SK-N-SH treated with all-trans-retinoic acid at 6 μM for 48 hours (cell line): ENCODE data around the gene SORCS2.

ENCODE experiments used
- ATAC-seq: fragments of 200-7000 bp; cut with Tn5 transposase; 3 replicates; pipeline ENCODE4 v1.9.1; 2020; ENCODE audit warnings: mild to moderate bottlenecking, moderate library complexity
- ARNTL ChIP-seq: fragments of 450-650 bp; formaldehyde crosslinking; IDR thresholded peaks from 2 replicates; pipeline ENCODE4 v1.5.0; 2020; ENCODE audit warnings: low read depth, mild to moderate bottlenecking, moderate library complexity, borderline replicate concordance
- BACH2 ChIP-seq: fragments of 250-450 bp; sonication (Bioruptor Pico); IDR thresholded peaks from 2 replicates; pipeline ENCODE4 v1.9.0; 2021; ENCODE audit warnings: mild to moderate bottlenecking, borderline replicate concordance
- CREB5 ChIP-seq: fragments of 250-450 bp; sonication (Bioruptor Pico); IDR thresholded peaks from 2 replicates; pipeline ENCODE4 v1.5.1; 2020; ENCODE audit warnings: low read depth, mild to moderate bottlenecking, moderate library complexity
- CSDC2 ChIP-seq: fragments of 250-450 bp; sonication (Bioruptor Pico); IDR thresholded peaks from 2 replicates; pipeline ENCODE4 v1.5.0; 2020; ENCODE audit warnings: mild to moderate bottlenecking, moderate library complexity
- CSRNP3 ChIP-seq: fragments of 250-450 bp; sonication (Bioruptor Pico); IDR thresholded peaks from 2 replicates; pipeline ENCODE4 v1.5.1; 2021; ENCODE audit warnings: mild to moderate bottlenecking, moderate library complexity
- ESRRG ChIP-seq: fragments of 250-450 bp; sonication (Bioruptor Pico); IDR thresholded peaks from 2 replicates; pipeline ENCODE4 v1.6.1; 2021; ENCODE audit warnings: mild to moderate bottlenecking
- GLIS3 ChIP-seq: fragments of 250-450 bp; sonication (Bioruptor Pico); IDR thresholded peaks from 2 replicates; pipeline ENCODE4 v1.5.0; 2020; ENCODE audit warnings: mild to moderate bottlenecking, moderate library complexity
- OSR1 ChIP-seq: fragments of 250-450 bp; sonication (Bioruptor Pico); IDR thresholded peaks from 2 replicates; pipeline ENCODE4 v1.8.0; 2022; ENCODE audit warnings: moderate library complexity, mild to moderate bottlenecking, inconsistent platforms
- PPARA ChIP-seq: fragments of 250-450 bp; sonication (Bioruptor Pico); IDR thresholded peaks from 2 replicates; pipeline ENCODE4 v1.5.0; 2020; ENCODE audit warnings: mild to moderate bottlenecking, borderline replicate concordance
- RARB ChIP-seq: fragments of 250-450 bp; sonication (Bioruptor Pico); IDR thresholded peaks from 2 replicates; pipeline ENCODE4 v1.8.0; 2021; ENCODE audit warnings: mild to moderate bottlenecking, moderate library complexity
- TOX ChIP-seq: fragments of 250-450 bp; sonication (Bioruptor Pico); IDR thresholded peaks from 2 replicates; pipeline ENCODE4 v1.8.0; 2021; ENCODE audit warnings: mild to moderate bottlenecking, moderate library complexity, borderline replicate concordance
- TSHZ2 ChIP-seq: fragments of 250-450 bp; sonication (Bioruptor Pico); IDR thresholded peaks from 2 replicates; pipeline ENCODE4 v1.5.0; 2020; ENCODE audit warnings: mild to moderate bottlenecking, moderate library complexity
- ZC3H10 ChIP-seq: fragments of 250-450 bp; sonication (Bioruptor Pico); IDR thresholded peaks from 2 replicates; pipeline ENCODE4 v1.5.1; 2021; ENCODE audit warnings: mild to moderate bottlenecking, moderate library complexity
- ZNF565 ChIP-seq: fragments of 450-650 bp; formaldehyde crosslinking; conservative IDR thresholded peaks from 2 replicates; pipeline ENCODE4 v1.5.0; 2020; ENCODE audit warnings: low read depth, mild to moderate bottlenecking, moderate library complexity
- ZNF70 ChIP-seq: fragments of 450-650 bp; formaldehyde crosslinking; IDR thresholded peaks from 2 replicates; pipeline ENCODE4 v1.5.0; 2020; ENCODE audit warnings: mild to moderate bottlenecking, moderate library complexity
- ZNF8 ChIP-seq: fragments of 450-650 bp; formaldehyde crosslinking; IDR thresholded peaks from 2 replicates; pipeline ENCODE4 v1.5.0; 2020; ENCODE audit warnings: mild to moderate bottlenecking, moderate library complexity
- TF ChIP-seq, protein P1 (sequence below): fragments of 250-450 bp; sonication (Bioruptor Pico); IDR thresholded peaks from 2 replicates; pipeline ENCODE4 v1.8.0; 2020; ENCODE audit warnings: mild to moderate bottlenecking, moderate library complexity, borderline replicate concordance

Gene SORCS2

DNA sequence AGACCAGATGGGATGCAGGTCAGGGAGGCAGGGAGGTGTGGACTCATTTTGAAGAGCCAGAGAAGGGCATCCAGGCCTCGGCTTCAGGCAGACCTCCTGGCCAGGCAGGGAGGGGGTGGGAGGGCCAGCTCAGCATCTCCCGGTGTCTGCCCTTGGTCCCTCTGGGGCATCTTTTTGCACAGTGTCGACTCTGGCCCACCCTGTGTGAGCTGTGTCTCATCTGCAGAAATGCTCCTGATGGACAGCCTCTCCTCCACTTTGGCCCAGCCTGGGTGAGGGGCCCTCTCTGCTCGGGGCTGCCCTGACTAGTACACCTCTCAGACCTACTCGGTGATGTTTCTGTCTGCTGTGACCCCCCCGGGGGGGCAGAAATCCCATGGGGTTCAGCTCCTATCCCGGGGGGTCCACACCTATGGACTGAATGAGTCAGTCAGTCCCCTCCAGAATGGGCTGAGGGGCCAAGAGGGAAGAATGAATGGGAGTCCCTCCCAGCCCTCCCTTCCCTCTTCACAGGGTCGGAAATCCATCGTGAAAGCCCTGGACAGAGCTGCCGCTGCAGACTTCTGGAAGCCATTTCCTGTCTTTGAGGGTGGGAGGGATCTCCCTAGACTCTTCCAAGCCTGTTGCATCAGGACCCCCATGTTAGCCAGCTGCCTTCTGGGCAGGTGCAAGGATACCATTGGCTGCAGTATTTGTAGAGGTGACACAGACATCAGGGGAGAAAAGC lies 439.1 kb downstream of the SORCS2 start (continued):
- TF ChIP-seq CREB5 (CRISPR knock-in tag) (no peak), PPARA (CRISPR knock-in tag) (no peak)
- TF ChIP-seq, all 23 proteins: peak for 0

DNA sequence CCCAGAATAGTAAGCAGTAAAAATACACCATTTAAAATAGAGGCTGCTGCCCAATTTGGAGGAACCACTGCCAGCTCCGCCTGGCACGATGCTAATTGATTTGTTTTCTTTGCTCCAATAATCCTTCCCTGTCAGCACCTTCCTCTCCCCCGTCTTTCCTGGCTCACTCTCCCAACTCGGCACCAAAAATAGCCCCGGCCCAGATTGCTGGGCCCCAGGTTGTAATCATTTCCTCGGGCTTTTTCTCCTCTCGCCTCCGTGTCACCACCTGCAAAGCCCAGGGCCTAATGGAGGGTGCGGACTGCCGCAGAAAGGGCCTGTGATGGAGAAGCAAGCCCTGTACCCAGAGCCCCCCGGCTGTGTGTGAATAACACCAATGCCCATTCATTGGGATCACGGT lies 440.0 kb downstream of the SORCS2 start:
- TF ChIP-seq BACH2 (CRISPR knock-in tag): no peak
- TF ChIP-seq ARNTL: no peak
- TF ChIP-seq GLIS3 (CRISPR knock-in tag): no peak
- TF ChIP-seq, protein P1, sequence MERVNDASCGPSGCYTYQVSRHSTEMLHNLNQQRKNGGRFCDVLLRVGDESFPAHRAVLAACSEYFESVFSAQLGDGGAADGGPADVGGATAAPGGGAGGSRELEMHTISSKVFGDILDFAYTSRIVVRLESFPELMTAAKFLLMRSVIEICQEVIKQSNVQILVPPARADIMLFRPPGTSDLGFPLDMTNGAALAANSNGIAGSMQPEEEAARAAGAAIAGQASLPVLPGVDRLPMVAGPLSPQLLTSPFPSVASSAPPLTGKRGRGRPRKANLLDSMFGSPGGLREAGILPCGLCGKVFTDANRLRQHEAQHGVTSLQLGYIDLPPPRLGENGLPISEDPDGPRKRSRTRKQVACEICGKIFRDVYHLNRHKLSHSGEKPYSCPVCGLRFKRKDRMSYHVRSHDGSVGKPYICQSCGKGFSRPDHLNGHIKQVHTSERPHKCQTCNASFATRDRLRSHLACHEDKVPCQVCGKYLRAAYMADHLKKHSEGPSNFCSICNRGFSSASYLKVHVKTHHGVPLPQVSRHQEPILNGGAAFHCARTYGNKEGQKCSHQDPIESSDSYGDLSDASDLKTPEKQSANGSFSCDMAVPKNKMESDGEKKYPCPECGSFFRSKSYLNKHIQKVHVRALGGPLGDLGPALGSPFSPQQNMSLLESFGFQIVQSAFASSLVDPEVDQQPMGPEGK (CRISPR knock-in tag): no peak
- no peak for TF ChIP-seq CREB5 (CRISPR knock-in tag)
- TF ChIP-seq OSR1 (CRISPR knock-in tag): no peak
- no peak for TF ChIP-seq CSRNP3 (CRISPR knock-in tag)
- TF ChIP-seq, all 23 proteins: peak for 0
- no peak for ATAC-seq

GRCh38 chr4:7632971-7633370 lies 440.6 kb downstream of the SORCS2 start:
- ATAC-seq: no peak
- TF ChIP-seq BACH2 (CRISPR knock-in tag) (no peak), TOX (CRISPR knock-in tag) (no peak), CSRNP3 (CRISPR knock-in tag) (no peak), CREB5 (CRISPR knock-in tag) (no peak), ZNF8 (CRISPR knock-in tag) (no peak)

- ATAC-seq: no peak
- TF ChIP-seq ARNTL: no peak
- TF ChIP-seq GLIS3 (CRISPR knock-in tag): no peak
- TF ChIP-seq CSDC2 (CRISPR knock-in tag): no peak
- no peak for TF ChIP-seq ZNF565
- no peak for TF ChIP-seq CSRNP3 (CRISPR knock-in tag)
- TF ChIP-seq ZC3H10 (CRISPR knock-in tag): no peak
- no peak for TF ChIP-seq BACH2 (CRISPR knock-in tag)
- TF ChIP-seq CREB5 (CRISPR knock-in tag): no peak
- TF ChIP-seq PPARA (CRISPR knock-in tag): no peak
- no peak for TF ChIP-seq ZNF8 (CRISPR knock-in tag)
- TF ChIP-seq OSR1 (CRISPR knock-in tag): no peak
- TF ChIP-seq TSHZ2: no peak
- TF ChIP-seq TOX (CRISPR knock-in tag): no peak
- TF ChIP-seq RARB: no peak
- TF ChIP-seq ESRRG (CRISPR knock-in tag): no peak
- TF ChIP-seq ZNF70 (CRISPR knock-in tag): no peak
Measured at GRCh38 chr4:7634661-7635251, 442.4 kb downstream of the SORCS2 start.
